RPMI8226 (cell line): ENCODE results near the gene COX20.

Source experiments
- DNase-seq: peaks from one replicate; pipeline ENCODE4 v3.0.0-alpha.2; 2015

Gene COX20

GRCh38 chr1:244881552-244882280, 46.3 kb downstream of the COX20 start:
- DNase-seq = no peak

GRCh38 chr1:244887281-244887680, 51.8 kb downstream of the COX20 start:
- no peak for DNase-seq

GRCh38 chr1:244893836-244894235, 58.4 kb downstream of the COX20 start:
- no peak for DNase-seq
